Endothelial cell of umbilical vein (primary cell): Measurements from ENCODE around the gene RTF2. TPM values are rescaled to one million over a fixed set of nuclear protein-coding genes. Genes with fewer than 3 reads are reported as not detected.

Experiments
- BruUV-seq: library from RNA; stranded (reverse); fragments of 400-500 nt; replicated peaks from 2 replicates; lab custom pipeline; 2021; lab: Mats Ljungman, UMichigan
- CTCF ChIA-PET: fragments of 300-600, 350-600 bp; sonication (Branson Sonifier 250); formaldehyde crosslinking; loops from one replicate; lab custom pipeline; 2021; ENCODE audit warnings: antibody characterized with exemption, inconsistent platforms; lab: Charles Lee
- POLR2A ChIA-PET: fragments of 300-600, 350-600 bp; sonication (Branson Sonifier 250); formaldehyde crosslinking; loops from one replicate; lab custom pipeline; 2021; ENCODE audit warnings: antibody characterized with exemption, inconsistent platforms; lab: Charles Lee
- DNase-seq: peaks from one replicate; pipeline ENCODE4 v3.0.0-alpha.2; 2011; ENCODE audit warnings: low read depth, low spot score
- FAIRE-seq: peaks from 2 replicates; lab custom pipeline; 2011; peaks lifted over from hg19 to GRCh38; lab: Jason Lieb, UNC
- H2AFZ ChIP-seq: 2 replicates; pipeline ENCODE4 v1.6.0; 2012; ENCODE audit warnings: low read depth, low read length, control low read depth, inconsistent platforms
- H3K27ac ChIP-seq: 2 replicates; pipeline ENCODE4 v1.5.1; 2011; ENCODE audit warnings: low read depth, mild to moderate bottlenecking, control low read depth, low read length, moderate library complexity; ENCODE audit not compliant: insufficient read depth
- H3K27me3 ChIP-seq, 2 experiments: 2 replicates each; pipeline versions ENCODE4 v1.6.0 to v1.6.1; 2011; ENCODE audit warnings: low read length in 2 of 2, mixed read lengths in 1 of 2; ENCODE audit not compliant: control insufficient read depth in 2 of 2, insufficient read depth in 2 of 2
- H3K36me3 ChIP-seq, 2 experiments: 2 replicates in 1 of 2; 3 replicates in 1 of 2; pipeline ENCODE4 v1.5.1; 2011; ENCODE audit warnings: low read length in 2 of 2, mild to moderate bottlenecking in 1 of 2, moderate library complexity in 1 of 2; ENCODE audit not compliant: control insufficient read depth in 2 of 2, insufficient read depth in 2 of 2; ENCODE audit errors: extremely low read depth in 1 of 2
- H3K4me1 ChIP-seq: 3 replicates; pipeline ENCODE4 v1.5.1; 2011; ENCODE audit warnings: mild to moderate bottlenecking, low read length; ENCODE audit not compliant: control insufficient read depth, insufficient read depth; ENCODE audit errors: extremely low read depth
- H3K4me2 ChIP-seq: 2 replicates; pipeline ENCODE4 v1.6.1; 2011; ENCODE audit warnings: low read length, control low read depth, mixed read lengths; ENCODE audit not compliant: insufficient read depth
- H3K4me3 ChIP-seq, 3 experiments: fragments of 200-600 bp in 1 of 3; sonication (generic), shearing (Covaris generic) in 1 of 3; replicated peaks in 1 of 3; 2 replicates each; pipeline ENCODE4 v1.5.1; 2011 to 2016; ENCODE audit warnings: control low read depth in 3 of 3, low read length in 3 of 3, mild to moderate bottlenecking in 2 of 3, inconsistent platforms in 1 of 3, low read depth in 1 of 3, moderate library complexity in 1 of 3; ENCODE audit not compliant: insufficient read depth in 1 of 3
- H3K79me2 ChIP-seq: 2 replicates; pipeline ENCODE4 v1.6.0; 2012; ENCODE audit warnings: low read length, inconsistent platforms; ENCODE audit not compliant: control insufficient read depth, insufficient read depth
- H3K9ac ChIP-seq: replicated peaks from 2 replicates; pipeline ENCODE3; 2011; ENCODE audit warnings: low read length, control low read depth; ENCODE audit not compliant: insufficient read depth; ENCODE audit errors: extremely low read depth
- H3K9me1 ChIP-seq: replicated peaks from 3 replicates; pipeline ENCODE4 v1.6.0; 2011; ENCODE audit warnings: mild to moderate bottlenecking, low read length; ENCODE audit not compliant: control insufficient read depth, insufficient read depth; ENCODE audit errors: extremely low read depth
- H3K9me3 ChIP-seq: replicated peaks from 2 replicates; pipeline ENCODE4 v1.5.1; 2012; ENCODE audit warnings: low read length, inconsistent platforms; ENCODE audit not compliant: control insufficient read depth, insufficient read depth
- H4K20me1 ChIP-seq: replicated peaks from 2 replicates; pipeline ENCODE3; 2011; ENCODE audit warnings: mild to moderate bottlenecking, low read length; ENCODE audit not compliant: control insufficient read depth, insufficient read depth; ENCODE audit errors: extremely low read depth
- EZH2 ChIP-seq: IDR thresholded peaks from 2 replicates; pipeline ENCODE4 v1.6.1; 2012; ENCODE audit warnings: borderline replicate concordance, low read depth, mild to moderate bottlenecking, moderate library complexity, low read length, inconsistent platforms; ENCODE audit not compliant: severe bottlenecking
- FOS ChIP-seq: IDR thresholded peaks from 2 replicates; pipeline ENCODE4 v1.6.1; 2011; ENCODE audit warnings: mild to moderate bottlenecking, low read length, moderate library complexity, borderline replicate concordance; ENCODE audit not compliant: insufficient read depth
- GATA2 ChIP-seq: IDR thresholded peaks from 2 replicates; pipeline ENCODE4 v1.7.0; 2011; ENCODE audit warnings: low read depth, mild to moderate bottlenecking, moderate library complexity, mixed read lengths, low read length; ENCODE audit not compliant: insufficient read length, insufficient read depth
- JUN ChIP-seq: IDR thresholded peaks from 2 replicates; pipeline ENCODE4 v1.6.1; 2011; ENCODE audit warnings: borderline replicate concordance, low read depth; ENCODE audit not compliant: insufficient read length, insufficient read depth
- MYC ChIP-seq: IDR thresholded peaks from one replicate; pipeline ENCODE4 v1.6.1; 2011; ENCODE audit warnings: mild to moderate bottlenecking, low read depth, low read length
- POLR2A ChIP-seq: IDR thresholded peaks from 2 replicates; pipeline ENCODE4 v1.6.1; 2012; ENCODE audit warnings: low read depth, mild to moderate bottlenecking, control low read depth, low read length
- POLR2AphosphoS5 ChIP-seq: IDR thresholded peaks from 2 replicates; pipeline ENCODE4 v1.6.1; 2012; ENCODE audit warnings: low read depth, mild to moderate bottlenecking, control low read depth, low read length, moderate library complexity; ENCODE audit not compliant: insufficient read depth
- dilution Hi-C: fragments of 300-500 bp; cut with MboI; formaldehyde crosslinking; loops from one replicate; pipeline ENCODE4 v1.15.0; 2019; ENCODE audit warnings: low sequenced_read_pairs; ENCODE audit not compliant: extremely low pct_ligation_motif_present
- intact Hi-C: fragments of 100-400 bp; cut with micrococcal nuclease; formaldehyde crosslinking; loops from one replicate; pipeline ENCODE4 v1.10.0; 2022
- polyA plus RNA-seq, 4 experiments: library from polyadenylated mRNA; depleted of rRNA in 3 of 4; stranded (reverse) in 3 of 4; unstranded in 1 of 4; fragments of >200 nt; gene quantifications; 2 replicates each; pipeline versions ENCODE4 v1.2.1 to v1.2.3, GENCODE V29; 2011 to 2012; ENCODE audit warnings: missing spikeins in 1 of 4
- total RNA-seq: library from RNA; stranded (reverse); gene quantifications from 2 replicates; pipeline ENCODE4 v1.2.3, GENCODE V29; 2021
- TF ChIP-seq, protein P1 (sequence below), 2 donors: IDR thresholded peaks; 1 replicate in 1 of 2; 2 replicates in 1 of 2; pipeline ENCODE4 v1.5.1; 2011; ENCODE audit warnings: low read length in 2 of 2, mild to moderate bottlenecking in 2 of 2, moderate library complexity in 2 of 2, control low read depth in 1 of 2, inconsistent platforms in 1 of 2, low read depth in 1 of 2; ENCODE audit not compliant: insufficient read depth in 1 of 2; ENCODE audit errors: extremely low read depth in 1 of 2
- TF ChIP-seq, protein P2 (sequence below): IDR thresholded peaks from 2 replicates; pipeline ENCODE4 v1.6.1; 2011; ENCODE audit not compliant: insufficient read depth, insufficient read length

Gene RTF2
- total and polyA plus RNA-seq, 2 donors (not counting 3 experiments of a cell fraction or from before 2014, with no cell fraction given) = 68.8 to 84.7 TPM

DNA sequence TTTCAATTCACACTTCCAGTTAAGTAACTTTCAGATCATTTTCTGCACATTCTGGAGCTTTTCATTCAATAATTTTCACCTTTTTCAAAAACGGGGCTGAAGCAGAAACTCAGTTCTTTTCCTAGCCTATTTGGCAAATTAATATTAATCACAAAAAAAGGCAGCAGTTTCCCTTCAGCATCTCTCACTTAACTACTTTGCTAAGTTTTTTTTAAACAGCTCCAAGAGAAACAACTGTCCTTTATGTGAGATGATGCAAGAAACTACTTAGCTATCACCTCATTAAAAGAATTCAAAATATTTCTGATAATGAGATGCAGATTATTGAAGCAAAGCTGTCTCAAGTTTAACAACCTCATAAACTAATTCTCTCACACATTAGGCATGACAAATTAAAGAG, 44.5 kb upstream of the RTF2 start:
- CTCF ChIA-PET = interaction anchor here (1.5 to 2.4 kb wide), 2 partner anchors 12 to 28 kb away, joined by 5 to 11 read pairs; partner anchors contain the start of gene CASS4
- H3K4me2 ChIP-seq = no peak overlapping the region
- H2AFZ ChIP-seq = no peak overlapping the region
- BruUV-seq = no TSS peak
- no peak overlapping the region for H3K9ac ChIP-seq
- peaks cover 30% of the 10 kb centered on the region for H3K4me1 ChIP-seq
- POLR2A ChIA-PET = no interaction called here
- DNase-seq (no peak), FAIRE-seq (peak; percentile 38)
- TF ChIP-seq FOS (no peak), GATA2 (no peak), POLR2A (no peak), JUN (no peak), EZH2 (no peak), MYC (no peak)
- no peaks in the 10 kb centered on the region for H3K9me3 ChIP-seq
- peaks cover 33 to 36% of the 10 kb centered on the region in 2 experiments for H3K27me3 ChIP-seq
- no peaks in the 10 kb centered on the region for H3K36me3 ChIP-seq
- no peak overlapping the region for H3K27ac ChIP-seq
- H3K9me1 ChIP-seq = no peaks in the 10 kb centered on the region
- intact Hi-C loops = loop anchor here (2.0 kb wide), 1 partner anchor 23 kb away; no protein-coding TSS in a partner anchor
- dilution Hi-C loops = no loop called here
- no peak overlapping the region for H3K4me3 ChIP-seq
- no peaks in the 10 kb centered on the region for H4K20me1 ChIP-seq
- H3K79me2 ChIP-seq = no peaks in the 10 kb centered on the region

DNA sequence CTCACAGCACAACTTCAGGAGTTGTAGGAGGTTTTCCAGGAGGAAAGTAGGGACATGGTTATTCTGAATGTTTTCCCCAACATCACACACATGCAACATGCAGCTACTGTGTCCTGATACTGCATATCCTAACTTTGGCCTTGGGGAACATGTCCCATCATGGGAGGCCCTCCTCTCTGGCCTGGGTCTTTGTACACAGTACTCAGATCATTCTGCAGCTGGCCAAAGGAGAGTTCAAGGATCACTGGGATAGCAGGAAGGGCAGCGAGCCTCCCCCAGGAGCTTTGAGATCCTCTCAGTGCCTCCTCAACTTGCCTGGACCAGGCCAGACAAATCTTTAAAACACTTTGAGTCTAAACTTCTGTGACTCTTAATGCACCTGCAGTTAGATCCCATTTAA, 43.5 kb upstream of the RTF2 start:
- Histone ChIP-seq H3K4me1 (peaks cover 27% of the 10 kb centered on the region), H2AFZ (no peak overlapping the region), H3K27me3 (peaks cover 40 to 43% of the 10 kb centered on the region in 2 experiments), H3K36me3 (no peaks in the 10 kb centered on the region), H3K79me2 (no peaks in the 10 kb centered on the region), H3K27ac (no peak overlapping the region), H3K4me3 (no peak overlapping the region), H3K9ac (no peak overlapping the region), H3K4me2 (no peak overlapping the region), H4K20me1 (no peaks in the 10 kb centered on the region), H3K9me3 (no peaks in the 10 kb centered on the region), H3K9me1 (no peaks in the 10 kb centered on the region)
- no peak for TF ChIP-seq JUN
- no peak for TF ChIP-seq POLR2AphosphoS5
- no peak for TF ChIP-seq EZH2
- TF ChIP-seq POLR2A = no peak
- TF ChIP-seq MYC = no peak
- TF ChIP-seq, protein P1, sequence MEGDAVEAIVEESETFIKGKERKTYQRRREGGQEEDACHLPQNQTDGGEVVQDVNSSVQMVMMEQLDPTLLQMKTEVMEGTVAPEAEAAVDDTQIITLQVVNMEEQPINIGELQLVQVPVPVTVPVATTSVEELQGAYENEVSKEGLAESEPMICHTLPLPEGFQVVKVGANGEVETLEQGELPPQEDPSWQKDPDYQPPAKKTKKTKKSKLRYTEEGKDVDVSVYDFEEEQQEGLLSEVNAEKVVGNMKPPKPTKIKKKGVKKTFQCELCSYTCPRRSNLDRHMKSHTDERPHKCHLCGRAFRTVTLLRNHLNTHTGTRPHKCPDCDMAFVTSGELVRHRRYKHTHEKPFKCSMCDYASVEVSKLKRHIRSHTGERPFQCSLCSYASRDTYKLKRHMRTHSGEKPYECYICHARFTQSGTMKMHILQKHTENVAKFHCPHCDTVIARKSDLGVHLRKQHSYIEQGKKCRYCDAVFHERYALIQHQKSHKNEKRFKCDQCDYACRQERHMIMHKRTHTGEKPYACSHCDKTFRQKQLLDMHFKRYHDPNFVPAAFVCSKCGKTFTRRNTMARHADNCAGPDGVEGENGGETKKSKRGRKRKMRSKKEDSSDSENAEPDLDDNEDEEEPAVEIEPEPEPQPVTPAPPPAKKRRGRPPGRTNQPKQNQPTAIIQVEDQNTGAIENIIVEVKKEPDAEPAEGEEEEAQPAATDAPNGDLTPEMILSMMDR (IDR thresholded peaks at IDR 0.05; ENCODE audit: extremely low read depth in 1 of 2, insufficient read depth in 1 of 2, low read depth in 1 of 2, low read length in 2 of 2) = no peak
- TF ChIP-seq, protein P2, sequence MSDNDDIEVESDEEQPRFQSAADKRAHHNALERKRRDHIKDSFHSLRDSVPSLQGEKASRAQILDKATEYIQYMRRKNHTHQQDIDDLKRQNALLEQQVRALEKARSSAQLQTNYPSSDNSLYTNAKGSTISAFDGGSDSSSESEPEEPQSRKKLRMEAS = no peak
- DNase-seq (no peak), FAIRE-seq (no peak)
- ChIA-PET CTCF (interaction anchor here (0.7 to 2.4 kb wide), 3 partner anchors 13 to 126 kb away, joined by 3 to 11 read pairs (median 3); partner anchors contain the start of gene CASS4), POLR2A (no interaction called here)
- BruUV-seq = no TSS peak
- dilution Hi-C loops (no loop called here), intact Hi-C loops (no loop called here)
